Tibial artery (tissue), 4 donors: ENCODE data around the gene NOP53.

Experiments used
- DNase-seq, 2 donors: peaks; one replicate each; pipeline ENCODE4 v3.0.0-alpha.2; 2019
- H3K27ac ChIP-seq, 2 donors: fragments of 200-600 bp; sonication (generic) in 1 of 2; 1 replicate in 1 of 2; 2 replicates in 1 of 2; pipeline ENCODE4 v1.5.1; 2018 to 2019; ENCODE audit warnings: mild to moderate bottlenecking in 1 of 2
- H3K27me3 ChIP-seq, 2 donors: fragments of 200-600 bp; sonication (generic) in 1 of 2; one replicate each; pipeline versions ENCODE4 v1.5.1 to v1.6.0; 2016 to 2019
- H3K36me3 ChIP-seq, 3 donors: fragments of 200-600 bp; sonication (generic) in 2 of 3; one replicate each; pipeline ENCODE4 v1.5.1; 2016 to 2019; ENCODE audit warnings: mild to moderate bottlenecking in 2 of 3
- H3K4me1 ChIP-seq, 4 donors: fragments of 200-600 bp; sonication (generic) in 2 of 4; 1 replicate in 3 of 4; 2 replicates in 1 of 4; pipeline ENCODE4 v1.5.1; 2016 to 2019
- H3K4me3 ChIP-seq, 2 donors: fragments of 200-600 bp; sonication (generic) in 1 of 2; 1 replicate in 1 of 2; 2 replicates in 1 of 2; pipeline ENCODE4 v1.5.1; 2018 to 2019; ENCODE audit warnings: mild to moderate bottlenecking in 2 of 2
- H3K9me3 ChIP-seq, 3 donors: fragments of 200-600 bp; sonication (generic) in 1 of 3; one replicate each; pipeline ENCODE4 v1.5.1; 2016 to 2019
- CTCF ChIP-seq, 2 experiments: fragments of 200-600 bp in 1 of 2; fragments of 450-650 bp in 1 of 2; IDR thresholded peaks; one replicate each; pipeline ENCODE4 v1.5.1; 2017 to 2019; ENCODE audit warnings: antibody characterized with exemption in 2 of 2, mild to moderate bottlenecking in 1 of 2, moderate library complexity in 1 of 2
- intact Hi-C: fragments of 100-400 bp; cut with DNase I; formaldehyde crosslinking; loops from one replicate; pipeline ENCODE4 v1.15.0; 2023; ENCODE audit warnings: low total_unique reads

NOP53 gene

GRCh38 chr19:47730521-47730889 is 14.8 kb upstream of the NOP53 start:
- Histone ChIP-seq H3K36me3 (peaks cover 44 to 68% (median 57%) of the 10 kb centered on the region in 3 donors), H3K4me1 (peaks cover 0 to 65% (median 39%) of the 10 kb centered on the region in 4 donors), H3K9me3 (no peaks in the 10 kb centered on the region), H3K27me3 (no peaks in the 10 kb centered on the region), H3K27ac (peak overlapping the region; percentile 91), H3K4me3 (no peak overlapping the region)
- intact Hi-C loops: no loop called here
- no peak for DNase-seq
- TF ChIP-seq CTCF (IDR thresholded peaks at IDR 0.05): no peak

GRCh38 chr19:47730910-47731309 is 14.4 kb upstream of the NOP53 start:
- Histone ChIP-seq H3K27me3 (no peaks in the 10 kb centered on the region), H3K27ac (peak overlapping the region; percentile 91), H3K4me1 (peaks cover 0 to 61% (median 38%) of the 10 kb centered on the region in 4 donors), H3K9me3 (no peaks in the 10 kb centered on the region), H3K4me3 (no peak overlapping the region), H3K36me3 (peaks cover 44 to 68% (median 57%) of the 10 kb centered on the region in 3 donors)
- no peak for DNase-seq
- TF ChIP-seq CTCF (IDR thresholded peaks at IDR 0.05): no peak
- intact Hi-C loops: no loop called here

- peak overlapping the region; percentile 12 to 36 for H3K27ac ChIP-seq
- intact Hi-C loops: loop anchor here (5.0 kb wide), 1 partner anchor 1807 kb away; no protein-coding TSS in a partner anchor
These were observed 10.2 kb upstream of the NOP53 start for GRCh38 chr19:47735131-47735530.

GRCh38 chr19:47740866-47741519 is 4.4 kb upstream of the NOP53 start:
- Histone ChIP-seq H3K4me3 (no peak overlapping the region), H3K4me1 (peaks cover 4 to 31% (median 21%) of the 10 kb centered on the region in 4 donors), H3K27me3 (no peaks in the 10 kb centered on the region), H3K9me3 (no peaks in the 10 kb centered on the region), H3K27ac (peak overlapping the region; percentile 94 to 98), H3K36me3 (peaks cover 50 to 59% (median 53%) of the 10 kb centered on the region in 3 donors)
- no peak for TF ChIP-seq CTCF (IDR thresholded peaks at IDR 0.05)
- DNase-seq: peak in 1 of 2 donors; percentile 75
- intact Hi-C loops: no loop called here

More at GRCh38 chr19:47735131-47735530, 10.2 kb upstream of the NOP53 start:
- no peaks in the 10 kb centered on the region for H3K9me3 ChIP-seq
- no peak for TF ChIP-seq CTCF (IDR thresholded peaks at IDR 0.05)
- DNase-seq: no peak
- peaks cover 56 to 86% (median 67%) of the 10 kb centered on the region in 3 donors for H3K36me3 ChIP-seq
- no peaks in the 10 kb centered on the region for H3K27me3 ChIP-seq
- no peak overlapping the region for H3K4me3 ChIP-seq
- peaks cover 0 to 19% (median 5%) of the 10 kb centered on the region in 4 donors for H3K4me1 ChIP-seq

GRCh38 chr19:47741544-47742140 is 3.7 kb upstream of the NOP53 start:
- Histone ChIP-seq H3K36me3 (peaks cover 44 to 55% (median 46%) of the 10 kb centered on the region in 3 donors), H3K4me3 (no peak overlapping the region), H3K27ac (peak overlapping the region; percentile 94 to 98), H3K9me3 (no peaks in the 10 kb centered on the region), H3K27me3 (no peaks in the 10 kb centered on the region), H3K4me1 (peaks cover 4 to 38% (median 27%) of the 10 kb centered on the region in 4 donors)
- intact Hi-C loops: no loop called here
- TF ChIP-seq CTCF (IDR thresholded peaks at IDR 0.05): no peak
- no peak for DNase-seq
